Smooth muscle cell (in vitro differentiated cells): ENCODE measurements around the gene SPATA12. TPM values are rescaled to one million over a fixed set of nuclear protein-coding genes. Genes with fewer than 3 reads are reported as not detected.

Source experiments
- DNase-seq: peaks from one replicate; lab custom pipeline; 2025; ENCODE audit not compliant: unreplicated experiment; lab: John Stamatoyannopoulos, UW
- H2AFZ ChIP-seq: fragments of 200-600 bp; sonication (generic); 2 replicates; pipeline ENCODE4 v1.6.0; 2016; ENCODE audit warnings: antibody characterized with exemption, low read depth, mild to moderate bottlenecking
- H3F3A ChIP-seq: fragments of 200-600 bp; sonication (generic); 2 replicates; pipeline ENCODE4 v1.6.0; 2017; ENCODE audit warnings: antibody characterized with exemption, low read depth
- H3K27ac ChIP-seq: fragments of 200-600 bp; sonication (generic); 2 replicates; pipeline ENCODE4 v1.5.1; 2016; ENCODE audit warnings: low read depth, mild to moderate bottlenecking
- H3K27me3 ChIP-seq: fragments of 200-600 bp; sonication (generic); 2 replicates; pipeline ENCODE4 v1.6.1; 2016; ENCODE audit warnings: low read depth, mild to moderate bottlenecking
- H3K36me3 ChIP-seq: fragments of 200-600 bp; sonication (generic); 2 replicates; pipeline ENCODE4 v1.5.1; 2016; ENCODE audit warnings: low read depth
- H3K4me1 ChIP-seq: fragments of 200-600 bp; sonication (generic); 2 replicates; pipeline ENCODE4 v1.5.1; 2016; ENCODE audit warnings: low read depth
- H3K4me2 ChIP-seq: fragments of 200-600 bp; sonication (generic); 2 replicates; pipeline ENCODE4 v1.6.0; 2016; ENCODE audit warnings: mild to moderate bottlenecking
- H3K4me3 ChIP-seq: fragments of 200-600 bp; sonication (generic); 2 replicates; pipeline ENCODE4 v1.5.1; 2016; ENCODE audit warnings: mild to moderate bottlenecking
- H3K79me2 ChIP-seq: fragments of 200-600 bp; sonication (generic); 2 replicates; pipeline ENCODE4 v1.6.0; 2016; ENCODE audit warnings: low read depth, mild to moderate bottlenecking
- H3K9ac ChIP-seq: fragments of 200-600 bp; sonication (generic); 2 replicates; pipeline ENCODE4 v1.6.0; 2016; ENCODE audit warnings: low read depth
- H3K9me3 ChIP-seq: fragments of 200-600 bp; sonication (generic); replicated peaks from 2 replicates; pipeline ENCODE4 v1.5.1; 2016; ENCODE audit warnings: low read depth
- H4K20me1 ChIP-seq: fragments of 200-600 bp; sonication (generic); 2 replicates; pipeline ENCODE4 v1.6.0; 2016; ENCODE audit warnings: low read depth
- CTCF ChIP-seq: fragments of 200-600 bp; sonication (generic); IDR thresholded peaks from 2 replicates; pipeline ENCODE4 v1.5.1; 2017; ENCODE audit warnings: borderline replicate concordance, mild to moderate bottlenecking, antibody characterized with exemption; ENCODE audit not compliant: insufficient read depth, poor library complexity, severe bottlenecking
- WGBS: methylation state at CpG from one replicate; pipeline ENCODE4 v1.1.7; 2016; ENCODE audit warnings: low lambda C conversion rate; 5-methylcytosine and 5-hydroxymethylcytosine counted together
- polyA plus RNA-seq: library from polyadenylated mRNA; unstranded; fragments of >200 nt; fragmentation: Nextera tagmentation; extraction: Ambion mirVana; gene quantifications from 2 replicates; pipeline ENCODE4 v1.2.1, GENCODE V29; 2016
- total RNA-seq: library from RNA; depleted of rRNA; stranded (reverse); fragments of >200 nt; gene quantifications from 2 replicates; pipeline ENCODE4 v1.2.3, GENCODE V29; 2014

Gene SPATA12
- total and polyA plus RNA-seq, 2 experiments from 2014 or later = not detected

- H3F3A ChIP-seq = peaks cover 9% of the 10 kb centered on the region
- H3K4me1 ChIP-seq = peaks cover 12% of the 10 kb centered on the region
- H3K36me3 ChIP-seq = no peaks in the 10 kb centered on the region
- no peaks in the 10 kb centered on the region for H3K9me3 ChIP-seq
- H3K4me3 ChIP-seq = no peak overlapping the region
- no peak overlapping the region for H3K9ac ChIP-seq
- H3K27ac ChIP-seq = peak overlapping the region; percentile 78
- H3K27me3 ChIP-seq = no peaks in the 10 kb centered on the region
- no peak for TF ChIP-seq CTCF
- WGBS = 89% methylated on average over 3 of the region's 3 CpGs
- H3K79me2 ChIP-seq = no peaks in the 10 kb centered on the region
- DNase-seq = no peak
- no peak overlapping the region for H3K4me2 ChIP-seq
- H2AFZ ChIP-seq = no peak overlapping the region
- H4K20me1 ChIP-seq = no peaks in the 10 kb centered on the region
Observed at GRCh38 chr3:57061556-57061955, 1.1 kb downstream of the SPATA12 start.

GRCh38 chr3:57062101-57062631 lies 1.7 kb downstream of the SPATA12 start:
- H2AFZ ChIP-seq = no peak overlapping the region
- no peak overlapping the region for H3K9ac ChIP-seq
- H3K4me2 ChIP-seq = no peak overlapping the region
- TF ChIP-seq CTCF = no peak
- H3K4me1 ChIP-seq = peaks cover 12% of the 10 kb centered on the region
- peaks cover 9% of the 10 kb centered on the region for H3F3A ChIP-seq
- H3K9me3 ChIP-seq = no peaks in the 10 kb centered on the region
- no peaks in the 10 kb centered on the region for H3K27me3 ChIP-seq
- 53% methylated on average over 9 of the region's 9 CpGs for WGBS
- no peak for DNase-seq
- no peaks in the 10 kb centered on the region for H4K20me1 ChIP-seq
- no peaks in the 10 kb centered on the region for H3K79me2 ChIP-seq
- H3K4me3 ChIP-seq = no peak overlapping the region
- no peaks in the 10 kb centered on the region for H3K36me3 ChIP-seq
- peak overlapping the region; percentile 78 for H3K27ac ChIP-seq

- 98% methylated on average over 5 of the region's 5 CpGs for WGBS
- Histone ChIP-seq H3K4me2 (no peak overlapping the region), H3K36me3 (no peaks in the 10 kb centered on the region), H3K4me1 (peaks cover 12% of the 10 kb centered on the region), H3K9me3 (no peaks in the 10 kb centered on the region), H3K79me2 (no peaks in the 10 kb centered on the region), H4K20me1 (no peaks in the 10 kb centered on the region), H3F3A (peaks cover 9% of the 10 kb centered on the region), H3K4me3 (no peak overlapping the region), H3K9ac (no peak overlapping the region), H3K27ac (no peak overlapping the region), H3K27me3 (no peaks in the 10 kb centered on the region), H2AFZ (no peak overlapping the region)
- TF ChIP-seq CTCF = no peak
- DNase-seq = no peak
Observed at GRCh38 chr3:57063032-57063431, 2.6 kb downstream of the SPATA12 start.

- Histone ChIP-seq H3K27me3 (no peaks in the 10 kb centered on the region), H3K9ac (no peak overlapping the region), H4K20me1 (no peaks in the 10 kb centered on the region), H3K4me1 (peaks cover 12% of the 10 kb centered on the region), H2AFZ (no peak overlapping the region), H3K9me3 (no peaks in the 10 kb centered on the region), H3K4me3 (no peak overlapping the region), H3K79me2 (no peaks in the 10 kb centered on the region), H3K36me3 (no peaks in the 10 kb centered on the region), H3K4me2 (no peak overlapping the region), H3K27ac (no peak overlapping the region), H3F3A (peaks cover 9% of the 10 kb centered on the region)
- no peak for DNase-seq
- no peak for TF ChIP-seq CTCF
- WGBS = 75% methylated on average over 6 of the region's 6 CpGs
Observed at GRCh38 chr3:57064001-57064400, 3.5 kb downstream of the SPATA12 start.
